Adipocyte (in vitro differentiated cells): ENCODE results near the gene SOX6.

Source experiments
- DNase-seq: peaks from one replicate; pipeline ENCODE4 v3.0.0-alpha.2; 2015; ENCODE audit warnings: low read depth
- H3K27me3 ChIP-seq: replicated peaks from 2 replicates; pipeline ENCODE4 v1.7.0; 2013; ENCODE audit warnings: mild to moderate bottlenecking, low read length, moderate library complexity; ENCODE audit not compliant: control insufficient read depth, insufficient read depth
- H3K36me3 ChIP-seq: 2 replicates; pipeline ENCODE4 v1.7.0; 2013; ENCODE audit warnings: low read length, mild to moderate bottlenecking, moderate library complexity; ENCODE audit not compliant: control insufficient read depth, insufficient read depth, severe bottlenecking
- H3K4me1 ChIP-seq: 2 replicates; pipeline ENCODE4 v1.7.0; 2013; ENCODE audit warnings: mild to moderate bottlenecking, low read length, moderate library complexity; ENCODE audit not compliant: control insufficient read depth, insufficient read depth
- H3K4me3 ChIP-seq: 2 replicates; pipeline ENCODE4 v1.7.0; 2013; ENCODE audit warnings: mild to moderate bottlenecking, low read length, moderate library complexity
- H3K9ac ChIP-seq: 2 replicates; pipeline ENCODE4 v1.7.0; 2013; ENCODE audit warnings: mild to moderate bottlenecking, low read length, moderate library complexity
- H3K9me3 ChIP-seq: 2 replicates; pipeline ENCODE4 v1.7.0; 2013; ENCODE audit warnings: mild to moderate bottlenecking, low read length, moderate library complexity; ENCODE audit not compliant: control insufficient read depth

Gene SOX6

GRCh38 chr11:16013649-16014275 lies 342.6 kb downstream of the SOX6 start:
- Histone ChIP-seq H3K27me3 (peaks cover 3% of the 10 kb centered on the region), H3K9ac (no peak overlapping the region), H3K9me3 (no peaks in the 10 kb centered on the region), H3K4me1 (peaks cover 10% of the 10 kb centered on the region), H3K4me3 (no peak overlapping the region), H3K36me3 (no peaks in the 10 kb centered on the region)
- DNase-seq = peak; percentile 7

- Histone ChIP-seq H3K4me1 (peaks cover 10% of the 10 kb centered on the region), H3K9me3 (no peaks in the 10 kb centered on the region), H3K9ac (no peak overlapping the region), H3K27me3 (peaks cover 3% of the 10 kb centered on the region), H3K36me3 (no peaks in the 10 kb centered on the region), H3K4me3 (no peak overlapping the region)
- DNase-seq = no peak
Measured at GRCh38 chr11:16013242-16013641, 343.1 kb downstream of the SOX6 start.

GRCh38 chr11:16012125-16012751 lies 344.1 kb downstream of the SOX6 start:
- Histone ChIP-seq H3K36me3 (no peaks in the 10 kb centered on the region), H3K9me3 (no peaks in the 10 kb centered on the region), H3K4me1 (peaks cover 10% of the 10 kb centered on the region), H3K9ac (no peak overlapping the region), H3K4me3 (no peak overlapping the region), H3K27me3 (peaks cover 3% of the 10 kb centered on the region)
- no peak for DNase-seq

- Histone ChIP-seq H3K27me3 (peaks cover 3% of the 10 kb centered on the region), H3K9ac (no peak overlapping the region), H3K4me1 (peaks cover 10% of the 10 kb centered on the region), H3K9me3 (no peaks in the 10 kb centered on the region), H3K36me3 (no peaks in the 10 kb centered on the region), H3K4me3 (no peak overlapping the region)
- no peak for DNase-seq
Measured at GRCh38 chr11:16011396-16011795, 344.9 kb downstream of the SOX6 start.

- Histone ChIP-seq H3K36me3 (no peaks in the 10 kb centered on the region), H3K27me3 (no peaks in the 10 kb centered on the region), H3K9me3 (no peaks in the 10 kb centered on the region), H3K4me3 (no peak overlapping the region), H3K4me1 (peaks cover 10% of the 10 kb centered on the region), H3K9ac (no peak overlapping the region)
- DNase-seq = no peak
Measured at GRCh38 chr11:16009021-16009420, 347.3 kb downstream of the SOX6 start.

GRCh38 chr11:16007514-16007913 lies 348.8 kb downstream of the SOX6 start:
- no peak overlapping the region for H3K9ac ChIP-seq
- H3K27me3 ChIP-seq = no peaks in the 10 kb centered on the region
- H3K9me3 ChIP-seq = no peaks in the 10 kb centered on the region
- no peak overlapping the region for H3K4me3 ChIP-seq
- DNase-seq = no peak
- peaks cover 8% of the 10 kb centered on the region for H3K4me1 ChIP-seq
- no peaks in the 10 kb centered on the region for H3K36me3 ChIP-seq

GRCh38 chr11:16002942-16003341 lies 353.4 kb downstream of the SOX6 start:
- H3K9ac ChIP-seq = no peak overlapping the region
- no peaks in the 10 kb centered on the region for H3K36me3 ChIP-seq
- no peaks in the 10 kb centered on the region for H3K27me3 ChIP-seq
- DNase-seq = no peak
- H3K4me1 ChIP-seq = peaks cover 16% of the 10 kb centered on the region
- H3K9me3 ChIP-seq = no peaks in the 10 kb centered on the region
- no peak overlapping the region for H3K4me3 ChIP-seq

GRCh38 chr11:16001899-16002426 lies 354.4 kb downstream of the SOX6 start:
- no peaks in the 10 kb centered on the region for H3K9me3 ChIP-seq
- H3K27me3 ChIP-seq = no peaks in the 10 kb centered on the region
- H3K4me3 ChIP-seq = no peak overlapping the region
- DNase-seq = peak; percentile 84
- peaks cover 16% of the 10 kb centered on the region for H3K4me1 ChIP-seq
- no peak overlapping the region for H3K9ac ChIP-seq
- H3K36me3 ChIP-seq = no peaks in the 10 kb centered on the region

GRCh38 chr11:16001044-16001568 lies 355.2 kb downstream of the SOX6 start:
- Histone ChIP-seq H3K9me3 (no peaks in the 10 kb centered on the region), H3K4me3 (no peak overlapping the region), H3K4me1 (peaks cover 16% of the 10 kb centered on the region), H3K27me3 (no peaks in the 10 kb centered on the region), H3K9ac (no peak overlapping the region), H3K36me3 (no peaks in the 10 kb centered on the region)
- DNase-seq = no peak

GRCh38 chr11:16000065-16000464 lies 356.3 kb downstream of the SOX6 start:
- DNase-seq = peak; percentile 52
- H3K36me3 ChIP-seq = no peaks in the 10 kb centered on the region
- H3K27me3 ChIP-seq = no peaks in the 10 kb centered on the region
- no peak overlapping the region for H3K4me3 ChIP-seq
- no peak overlapping the region for H3K9ac ChIP-seq
- peaks cover 16% of the 10 kb centered on the region for H3K4me1 ChIP-seq
- no peaks in the 10 kb centered on the region for H3K9me3 ChIP-seq

GRCh38 chr11:15993345-15993744 lies 363.0 kb downstream of the SOX6 start:
- no peaks in the 10 kb centered on the region for H3K27me3 ChIP-seq
- peaks cover 6% of the 10 kb centered on the region for H3K4me1 ChIP-seq
- no peaks in the 10 kb centered on the region for H3K36me3 ChIP-seq
- no peak overlapping the region for H3K4me3 ChIP-seq
- H3K9ac ChIP-seq = no peak overlapping the region
- DNase-seq = no peak
- no peaks in the 10 kb centered on the region for H3K9me3 ChIP-seq
